TTC549 (cell line): ENCODE data around the gene TYW1.
"Not testable (repeated sequence)": the region's sequence is repeated elsewhere in the genome, so short reads cannot be mapped to it uniquely, and the experiment has no call there.

ENCODE experiments used
- FAIRE-seq: peaks from 2 replicates; lab custom pipeline; 2012; peaks lifted over from hg19 to GRCh38; lab: Jason Lieb, UNC

TYW1 gene

GRCh38 chr7:67192123-67192702 lies 195.6 kb downstream of the TYW1 start:
- FAIRE-seq = not testable (repeated sequence)

GRCh38 chr7:67192889-67193613 lies 196.4 kb downstream of the TYW1 start:
- not testable (repeated sequence) for FAIRE-seq

DNA sequence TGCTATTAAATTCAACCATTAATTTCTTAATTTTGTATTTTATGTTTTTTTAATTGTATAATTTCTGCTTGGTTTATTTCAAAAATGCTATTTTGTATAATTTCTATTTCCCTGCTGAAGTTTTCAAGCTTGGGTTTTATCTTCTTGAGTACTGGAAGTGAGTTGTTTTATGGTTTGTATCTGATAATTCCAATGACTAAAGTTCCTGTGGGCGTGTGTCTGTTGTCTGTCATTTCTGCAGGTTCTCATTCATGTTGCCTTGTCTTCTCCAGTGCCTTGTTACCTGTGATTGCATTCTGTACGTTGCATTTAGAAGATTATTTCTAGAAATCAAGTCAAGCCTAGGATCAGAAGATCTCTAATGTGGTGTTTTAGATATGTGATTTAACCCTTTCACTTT lies 199.5 kb downstream of the TYW1 start:
- not testable (repeated sequence) for FAIRE-seq

DNA sequence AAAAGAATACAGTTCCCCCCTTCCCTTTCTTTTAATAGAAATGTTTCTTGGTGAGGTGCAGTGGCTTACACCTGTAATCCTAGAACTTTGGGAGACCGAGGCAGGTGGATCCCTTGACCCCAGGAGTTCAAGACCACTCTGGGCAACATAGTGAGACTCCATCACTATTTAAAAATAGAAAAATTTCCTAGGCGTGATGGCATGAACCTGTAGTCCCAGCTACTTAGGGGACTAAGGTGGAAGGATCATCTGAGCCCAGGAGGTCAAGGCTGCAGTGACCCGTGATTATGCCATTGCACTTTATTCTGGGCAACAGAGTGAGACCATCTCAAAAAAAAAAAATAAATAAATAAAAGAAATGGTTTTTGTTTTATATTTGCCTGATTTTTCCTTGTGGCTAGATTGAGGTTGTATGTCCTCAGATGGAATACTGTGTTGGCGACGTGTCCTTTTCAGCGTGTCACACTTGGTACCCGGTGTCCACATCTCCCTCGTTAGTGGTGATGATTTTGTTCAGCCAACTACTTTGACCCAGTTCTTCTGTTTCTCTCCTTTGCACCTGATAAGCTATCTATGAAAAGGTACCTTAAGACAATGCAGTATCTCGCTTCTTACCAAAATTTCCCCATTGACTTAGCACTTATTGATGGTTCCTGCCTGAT lies 202.4 kb downstream of the TYW1 start:
- not testable (repeated sequence) for FAIRE-seq

DNA sequence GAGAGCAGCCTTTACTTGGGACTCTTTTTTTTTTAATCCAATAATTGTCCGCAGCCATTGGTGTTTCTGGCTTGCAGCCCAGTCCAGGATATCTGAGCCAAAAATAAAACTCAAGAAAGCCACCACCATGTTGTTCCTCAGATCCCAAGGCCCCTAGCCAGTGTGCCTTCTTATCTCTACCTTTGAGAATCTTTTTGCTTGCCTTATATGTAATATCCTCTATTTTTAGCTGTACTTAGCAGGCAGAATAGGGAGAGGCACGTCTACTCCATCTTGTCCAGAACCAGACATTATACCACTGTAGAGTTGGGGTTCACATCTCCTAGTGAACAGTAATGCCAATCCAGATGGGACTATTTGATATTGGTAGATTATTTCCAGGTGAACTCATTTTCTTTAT lies 209.1 kb downstream of the TYW1 start:
- not testable (repeated sequence) for FAIRE-seq

GRCh38 chr7:67206452-67206851 lies 209.8 kb downstream of the TYW1 start:
- no peak for FAIRE-seq

- FAIRE-seq = not testable (repeated sequence)
Observed at GRCh38 chr7:67208656-67209055, 212.0 kb downstream of the TYW1 start.

DNA sequence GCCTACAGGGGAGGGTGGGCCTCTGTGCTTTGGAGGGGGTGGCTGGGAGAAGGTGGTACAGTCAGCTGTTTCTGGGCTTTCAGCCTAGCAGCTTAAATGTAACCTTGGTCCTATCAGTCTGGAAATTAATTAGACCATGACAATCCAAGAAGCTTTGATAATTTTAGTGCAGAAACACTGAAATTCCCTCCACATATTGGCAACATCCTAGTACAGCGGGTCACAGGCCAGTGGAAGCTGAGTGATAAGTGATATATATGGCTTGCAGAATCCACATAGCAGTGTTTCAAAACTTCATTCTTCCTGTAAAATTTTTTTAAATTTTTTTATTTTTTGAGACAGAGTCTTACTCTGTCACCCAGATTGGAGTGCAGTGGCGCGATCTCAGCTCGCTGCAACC lies 212.6 kb downstream of the TYW1 start:
- FAIRE-seq = no peak

- FAIRE-seq = no peak
Observed at GRCh38 chr7:67210567-67210966, 213.9 kb downstream of the TYW1 start.

GRCh38 chr7:67211650-67212330 lies 215.2 kb downstream of the TYW1 start:
- FAIRE-seq = not testable (repeated sequence)

DNA sequence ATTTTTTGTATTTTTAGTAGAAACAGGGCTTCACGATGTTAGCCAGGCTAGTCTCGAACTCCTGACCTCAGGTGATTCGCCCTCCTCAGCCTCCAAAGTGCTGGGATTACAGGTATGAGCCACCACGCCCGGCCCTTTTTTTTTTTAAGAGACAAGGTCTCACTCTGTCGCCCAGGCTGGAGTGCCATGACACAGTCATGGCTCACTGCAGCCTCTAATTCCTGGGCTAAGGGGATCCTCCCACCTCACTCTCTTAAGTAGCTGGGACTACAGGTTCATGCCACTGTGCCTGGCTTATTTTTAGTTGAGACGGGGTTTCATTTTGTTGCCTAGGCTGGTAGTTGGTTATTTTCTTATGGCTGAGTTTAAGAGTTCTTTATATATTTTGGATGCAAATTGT lies 216.4 kb downstream of the TYW1 start:
- FAIRE-seq = not testable (repeated sequence)

- not testable (repeated sequence) for FAIRE-seq
Observed at GRCh38 chr7:67223551-67223950, 226.9 kb downstream of the TYW1 start.

- not testable (repeated sequence) for FAIRE-seq
Observed at GRCh38 chr7:67226340-67226907, 229.8 kb downstream of the TYW1 start.

DNA sequence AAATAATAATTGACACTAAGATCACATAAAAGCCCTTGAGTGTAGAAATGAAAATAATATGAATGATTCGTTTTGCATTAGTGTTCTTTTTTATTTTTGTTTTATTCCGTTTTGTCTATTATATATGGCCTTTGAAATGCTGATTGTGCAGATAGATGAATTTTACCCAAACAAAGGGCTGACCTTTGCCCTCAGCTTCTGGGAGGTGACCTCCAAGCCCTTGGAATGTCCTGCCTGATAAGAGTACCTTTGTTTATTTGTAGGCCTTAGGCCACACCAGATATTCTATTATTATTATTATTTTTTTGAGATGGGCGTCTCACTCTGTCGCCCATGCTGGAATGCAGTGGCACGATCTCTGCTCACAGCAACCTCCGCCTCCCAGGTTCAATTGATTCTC lies 230.3 kb downstream of the TYW1 start:
- FAIRE-seq = not testable (repeated sequence)

DNA sequence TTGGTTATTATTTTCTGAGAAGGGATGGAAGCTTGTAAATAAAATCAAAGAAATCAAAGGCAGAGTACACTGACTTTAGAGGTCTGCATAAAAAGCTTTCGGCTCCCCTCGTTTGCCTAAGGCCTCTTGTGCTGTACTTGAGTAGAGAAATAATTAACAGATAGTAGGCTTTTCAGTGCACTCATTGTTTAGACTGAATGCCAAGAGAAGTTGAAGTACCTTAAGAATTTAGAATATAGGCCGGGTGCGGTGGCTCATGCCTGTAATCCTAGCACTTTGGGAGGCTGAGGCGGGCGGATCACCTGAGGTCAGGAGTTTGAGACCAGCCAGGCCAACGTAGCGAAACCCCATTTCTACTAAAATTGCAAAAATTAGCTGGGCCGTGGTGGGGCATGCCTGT lies 232.4 kb downstream of the TYW1 start:
- FAIRE-seq = not testable (repeated sequence)

GRCh38 chr7:67230029-67230428 lies 233.4 kb downstream of the TYW1 start:
- FAIRE-seq = not testable (repeated sequence)

- not testable (repeated sequence) for FAIRE-seq
Observed at GRCh38 chr7:67233506-67233905, 236.9 kb downstream of the TYW1 start.

DNA sequence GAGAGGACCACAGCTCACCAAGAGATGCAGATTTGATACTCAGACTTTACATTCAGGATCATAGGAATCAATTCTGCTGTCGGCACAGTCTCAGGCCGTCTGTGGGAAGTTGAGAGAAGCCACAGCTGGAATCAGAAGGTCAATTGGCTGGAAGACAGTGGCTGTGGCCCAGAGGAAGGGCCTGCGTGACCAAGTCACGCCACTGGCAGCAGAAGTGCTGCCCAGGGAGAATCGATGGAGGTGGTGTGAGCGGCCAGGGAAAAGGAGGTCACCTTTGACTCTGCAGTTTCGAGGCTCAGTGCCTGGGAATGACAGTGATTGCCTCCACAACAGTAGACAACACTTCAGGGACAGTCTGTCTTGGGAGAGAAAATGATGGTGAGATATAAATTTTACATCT lies 239.6 kb downstream of the TYW1 start:
- FAIRE-seq = not testable (repeated sequence)

DNA sequence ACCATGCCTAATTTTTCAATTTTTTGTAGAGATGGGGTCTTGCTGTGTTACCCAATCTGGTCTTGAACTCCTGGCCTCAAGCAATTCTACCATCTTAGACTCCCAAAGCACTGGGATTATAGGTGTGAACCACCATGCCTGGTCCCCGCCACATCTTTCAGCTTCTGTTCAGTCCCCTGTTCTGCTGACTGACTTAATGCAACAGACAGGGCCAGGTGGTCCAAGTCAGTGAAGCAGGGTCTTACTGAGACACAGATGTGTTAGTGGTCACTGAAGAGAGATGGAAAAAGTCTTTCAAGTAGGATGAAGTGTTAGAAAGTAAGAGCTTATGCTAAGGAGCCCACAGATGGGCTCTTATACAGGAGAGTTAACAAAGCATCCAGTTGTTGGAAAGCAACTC lies 246.2 kb downstream of the TYW1 start:
- not testable (repeated sequence) for FAIRE-seq

DNA sequence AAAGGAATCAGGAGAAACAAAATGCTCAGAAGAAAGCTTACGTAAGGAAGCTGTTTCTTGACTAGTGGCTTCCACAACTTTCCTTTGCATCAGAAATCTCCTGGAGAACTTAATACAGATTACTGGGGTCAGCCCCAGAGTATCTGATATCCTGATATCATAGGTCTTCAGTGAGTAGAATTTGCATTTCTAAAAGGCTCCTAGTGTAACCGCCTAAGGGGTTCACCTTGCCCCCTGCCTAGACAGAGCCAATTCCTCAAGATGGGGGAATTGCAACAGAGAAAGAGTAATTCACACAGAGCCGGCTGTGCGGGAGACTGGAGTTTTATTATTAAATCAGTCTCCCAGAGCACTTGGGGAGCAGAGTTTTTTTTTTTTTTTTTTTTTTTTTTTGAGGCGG lies 251.7 kb downstream of the TYW1 start:
- FAIRE-seq = not testable (repeated sequence)

DNA sequence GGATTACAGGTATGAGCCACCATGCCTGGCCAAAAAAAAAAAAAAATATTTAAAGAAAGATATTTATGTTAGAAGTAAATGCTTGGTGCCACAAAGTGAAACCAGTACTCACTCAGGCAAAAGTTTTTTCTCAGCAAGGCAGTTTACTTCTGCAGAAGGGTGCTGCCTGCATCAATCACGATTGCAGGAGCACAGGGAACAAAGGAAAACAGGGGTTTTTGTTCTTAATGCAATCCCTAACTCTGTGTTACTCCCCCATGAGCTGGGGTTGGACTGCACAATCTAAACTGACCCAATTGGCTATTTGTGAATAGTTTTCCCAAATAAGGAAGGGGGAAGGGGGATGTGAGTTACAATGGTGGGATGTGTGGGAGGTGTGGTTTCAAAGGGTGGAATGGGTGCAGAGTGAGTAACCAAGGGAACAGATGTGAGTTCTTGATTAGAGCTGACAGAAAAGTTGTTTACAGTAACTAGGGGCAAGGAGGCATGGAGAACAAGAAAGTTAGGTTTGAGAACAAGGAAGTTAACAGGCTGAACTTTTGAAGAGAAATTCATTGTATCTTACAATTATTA lies 255.4 kb downstream of the TYW1 start:
- no peak for FAIRE-seq

- FAIRE-seq = not testable (repeated sequence)
Observed at GRCh38 chr7:67255076-67255475, 258.4 kb downstream of the TYW1 start.
